HG02885 (cell line): ENCODE data around the gene OSGIN1.

Source experiments
- ATAC-seq: cut with Tn5 transposase; IDR thresholded peaks from one replicate; pipeline ENCODE4 v1.9.1; 2021; ENCODE audit warnings: mild to moderate bottlenecking; ENCODE audit not compliant: unreplicated experiment, poor library complexity

The OSGIN1 gene

DNA sequence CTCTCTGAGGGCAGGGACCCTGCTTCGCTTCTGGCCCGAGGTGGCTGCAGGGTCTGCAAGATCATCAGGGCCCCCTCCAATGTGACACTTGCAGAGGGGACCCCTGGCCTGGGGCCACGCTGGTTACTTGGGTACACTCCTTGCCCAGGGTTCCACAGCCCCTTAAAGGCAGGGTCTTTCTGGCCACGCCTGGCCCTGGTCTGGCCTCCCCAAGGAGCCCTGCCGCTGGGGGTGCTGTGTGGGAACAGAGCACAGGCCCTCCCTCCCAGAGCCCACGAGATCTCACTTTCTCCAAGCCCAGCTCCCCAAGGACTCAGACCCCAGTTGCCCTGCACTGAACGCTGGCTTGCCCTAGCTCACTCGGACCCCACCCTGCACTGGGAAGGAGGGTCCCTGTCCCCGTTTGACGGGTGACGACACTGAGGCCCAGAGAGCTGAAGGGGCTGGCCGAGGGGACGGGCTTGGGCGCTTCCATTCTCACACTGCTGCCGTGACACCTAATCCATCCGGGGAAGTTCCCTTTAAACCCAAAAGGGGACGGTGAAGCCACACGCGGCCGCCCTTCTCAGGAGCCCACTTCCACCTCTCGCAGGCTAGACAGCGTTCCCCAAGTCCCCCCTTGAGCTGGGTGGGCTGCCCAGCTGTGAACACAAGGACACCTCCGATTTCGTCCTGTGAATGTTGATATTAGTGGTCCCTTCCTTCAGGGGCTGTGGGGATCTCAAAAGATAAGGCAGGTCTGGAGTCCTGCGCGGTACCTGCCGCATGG is 26.9 kb upstream of the OSGIN1 start:
- ATAC-seq: no peak

DNA sequence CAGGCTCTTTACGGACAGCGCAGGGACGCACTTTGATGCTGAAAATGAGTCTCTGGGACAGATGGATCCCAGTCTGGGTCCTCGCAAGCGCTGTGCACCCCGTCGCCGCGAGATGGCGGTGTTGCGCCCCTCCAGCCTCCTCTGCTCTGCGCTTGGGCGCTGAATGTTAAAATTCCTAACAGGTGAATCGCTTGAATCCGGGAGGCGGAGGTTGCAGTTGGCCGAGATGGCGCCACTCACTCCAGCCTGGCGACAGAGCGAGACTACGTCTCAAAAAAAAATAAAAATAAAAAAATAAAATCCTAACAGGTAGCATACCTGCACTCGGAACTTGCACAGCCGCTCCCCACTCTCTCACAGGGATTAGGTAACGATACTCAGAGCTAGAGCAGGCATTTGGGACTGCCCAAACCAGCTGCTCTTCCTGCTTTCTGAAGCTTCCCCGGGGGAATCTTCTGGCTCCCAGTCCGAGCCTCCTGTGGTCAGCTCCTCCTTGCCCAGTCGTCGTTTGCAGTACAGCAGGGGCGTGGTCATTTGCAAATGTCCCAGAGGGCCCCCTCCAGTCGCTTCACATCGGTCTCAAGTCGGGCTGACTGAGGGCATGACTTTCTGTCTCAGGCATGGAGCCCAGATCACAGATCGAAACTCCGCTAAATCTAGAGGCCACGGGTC is 26.2 kb upstream of the OSGIN1 start:
- ATAC-seq: peak; percentile 59

- no peak for ATAC-seq
These were observed 24.5 kb upstream of the OSGIN1 start for GRCh38 chr16:83928341-83929055.

DNA sequence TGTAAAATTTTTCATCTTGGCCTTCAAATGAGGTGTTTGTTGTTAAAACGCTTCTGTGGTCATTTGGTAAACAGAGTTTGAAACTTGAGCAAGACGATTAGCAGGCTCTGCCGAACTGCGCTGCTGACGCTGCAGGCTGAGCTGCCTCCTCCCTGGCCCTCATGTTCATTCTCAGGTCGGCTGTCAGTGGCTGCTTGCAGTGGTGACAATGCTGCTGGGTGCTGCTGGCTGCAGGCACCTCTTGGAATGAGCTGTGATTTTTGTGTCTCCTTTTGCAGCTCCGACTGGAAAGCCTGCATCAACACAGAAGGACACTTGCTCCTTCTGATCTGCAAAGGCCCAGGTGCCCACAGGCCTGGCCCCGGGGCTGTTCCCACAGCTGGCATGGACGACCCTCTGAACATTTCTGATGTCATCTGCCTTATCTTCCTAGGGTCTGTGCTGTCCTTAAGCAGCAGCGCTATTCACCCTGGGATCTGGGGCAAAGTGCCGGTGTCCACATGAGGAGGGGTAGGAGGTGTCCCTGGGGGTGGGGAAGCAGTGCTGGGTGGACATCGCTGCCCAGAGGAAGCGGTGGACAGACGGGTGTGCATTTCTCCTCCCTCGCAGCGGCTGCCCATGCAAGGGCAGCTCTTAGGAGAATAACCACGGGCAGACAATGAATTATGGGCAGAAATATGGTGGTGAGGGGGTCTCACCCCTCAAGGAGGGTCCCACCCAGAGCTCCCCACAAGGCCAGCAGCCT is 23.1 kb upstream of the OSGIN1 start:
- no peak for ATAC-seq

- ATAC-seq: no peak
These were observed 22.1 kb upstream of the OSGIN1 start for GRCh38 chr16:83930730-83931500.

DNA sequence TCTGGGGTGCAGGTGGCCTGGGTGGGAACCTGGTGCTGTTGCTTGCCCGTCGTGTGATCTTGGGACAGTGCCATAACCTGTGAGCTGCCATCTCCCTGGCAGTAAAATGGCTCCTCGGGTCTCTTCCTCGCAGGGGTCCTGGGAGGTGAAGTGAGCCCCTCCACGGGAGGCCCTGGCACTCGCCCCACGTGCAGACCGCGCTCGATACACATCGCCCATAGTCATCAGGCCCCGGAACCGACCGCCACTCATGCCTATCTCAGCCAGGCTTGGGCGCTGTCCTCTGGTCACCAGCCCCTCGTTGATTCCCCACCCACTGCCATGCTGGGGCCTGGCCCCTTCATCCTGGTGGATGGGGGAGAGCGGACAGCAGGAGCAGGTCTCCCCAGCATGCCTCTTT is 21.5 kb upstream of the OSGIN1 start:
- ATAC-seq: no peak

DNA sequence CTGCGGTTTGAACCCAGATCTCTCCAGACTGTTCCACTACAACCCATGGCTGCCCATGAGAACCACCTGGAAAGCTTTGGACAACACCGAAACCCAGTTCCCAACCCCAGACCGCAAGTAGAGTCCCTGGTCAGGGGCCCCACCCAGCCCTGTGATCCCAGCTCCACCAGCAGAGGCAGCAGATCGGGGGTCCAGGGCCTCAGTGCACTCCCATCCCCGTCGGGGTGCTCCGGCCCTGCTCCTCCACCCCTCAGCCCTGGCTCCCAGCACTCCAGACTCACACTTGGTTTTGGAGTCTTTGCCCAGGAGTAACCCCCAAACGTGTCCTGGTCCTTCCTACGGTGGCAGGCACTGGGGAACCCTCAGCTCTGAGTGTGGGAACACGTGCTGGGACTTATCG is 20.7 kb upstream of the OSGIN1 start:
- ATAC-seq: no peak

- ATAC-seq: no peak
These were observed 19.9 kb upstream of the OSGIN1 start for GRCh38 chr16:83932955-83933673.

DNA sequence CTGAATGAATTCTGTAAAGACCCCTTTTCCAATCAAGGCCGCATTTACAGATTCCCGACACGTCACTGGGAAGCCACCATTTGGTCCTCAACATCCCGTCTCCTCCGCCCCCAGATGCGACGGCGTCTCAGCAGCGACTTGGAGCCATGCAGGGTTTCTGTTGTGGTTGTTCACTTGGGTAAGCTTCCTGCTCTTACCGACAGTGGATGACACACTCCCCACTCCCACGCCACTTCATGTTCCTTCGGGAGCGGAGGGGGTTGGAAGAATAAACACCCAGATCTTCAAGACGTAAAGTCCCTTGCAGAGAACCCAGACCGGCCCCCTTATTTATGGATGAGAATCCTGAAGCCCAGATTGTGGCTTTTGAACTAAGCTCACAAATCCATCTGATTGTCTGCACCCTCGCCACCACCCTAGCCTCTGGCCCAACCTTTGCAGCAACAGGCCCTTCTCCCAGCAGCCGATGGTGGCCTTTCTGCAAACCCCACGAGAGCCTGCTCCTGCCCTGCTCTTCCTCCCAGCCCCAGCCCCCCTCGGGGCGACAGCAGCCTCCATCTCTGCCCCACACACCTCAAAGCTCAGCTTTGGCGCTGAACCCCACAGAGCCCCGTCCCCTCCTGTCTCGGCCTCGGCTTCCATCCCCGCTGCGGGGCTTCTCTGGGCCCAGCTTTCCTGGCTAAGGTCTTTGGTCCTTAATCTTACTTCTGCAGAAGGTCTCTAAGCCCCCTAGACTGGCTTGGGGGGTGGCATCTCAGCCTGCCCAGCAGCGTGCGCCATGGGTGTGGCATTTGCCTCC is 19.0 kb upstream of the OSGIN1 start:
- no peak for ATAC-seq

DNA sequence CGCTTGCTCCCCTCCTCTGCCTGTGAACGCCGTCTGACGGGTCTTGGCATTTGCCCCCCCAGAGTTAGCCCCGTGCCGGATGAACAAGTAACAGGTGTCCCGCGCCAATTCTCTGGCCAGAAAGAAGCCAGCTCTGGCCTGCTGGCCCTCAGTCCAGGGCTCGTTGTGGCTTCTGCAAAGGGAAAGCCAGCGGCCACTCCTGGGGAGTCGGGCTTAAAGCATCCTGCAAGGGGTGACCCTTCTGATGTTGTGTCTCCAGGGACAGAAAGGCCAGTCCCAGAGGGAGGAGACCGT is 18.4 kb upstream of the OSGIN1 start:
- ATAC-seq: no peak

DNA sequence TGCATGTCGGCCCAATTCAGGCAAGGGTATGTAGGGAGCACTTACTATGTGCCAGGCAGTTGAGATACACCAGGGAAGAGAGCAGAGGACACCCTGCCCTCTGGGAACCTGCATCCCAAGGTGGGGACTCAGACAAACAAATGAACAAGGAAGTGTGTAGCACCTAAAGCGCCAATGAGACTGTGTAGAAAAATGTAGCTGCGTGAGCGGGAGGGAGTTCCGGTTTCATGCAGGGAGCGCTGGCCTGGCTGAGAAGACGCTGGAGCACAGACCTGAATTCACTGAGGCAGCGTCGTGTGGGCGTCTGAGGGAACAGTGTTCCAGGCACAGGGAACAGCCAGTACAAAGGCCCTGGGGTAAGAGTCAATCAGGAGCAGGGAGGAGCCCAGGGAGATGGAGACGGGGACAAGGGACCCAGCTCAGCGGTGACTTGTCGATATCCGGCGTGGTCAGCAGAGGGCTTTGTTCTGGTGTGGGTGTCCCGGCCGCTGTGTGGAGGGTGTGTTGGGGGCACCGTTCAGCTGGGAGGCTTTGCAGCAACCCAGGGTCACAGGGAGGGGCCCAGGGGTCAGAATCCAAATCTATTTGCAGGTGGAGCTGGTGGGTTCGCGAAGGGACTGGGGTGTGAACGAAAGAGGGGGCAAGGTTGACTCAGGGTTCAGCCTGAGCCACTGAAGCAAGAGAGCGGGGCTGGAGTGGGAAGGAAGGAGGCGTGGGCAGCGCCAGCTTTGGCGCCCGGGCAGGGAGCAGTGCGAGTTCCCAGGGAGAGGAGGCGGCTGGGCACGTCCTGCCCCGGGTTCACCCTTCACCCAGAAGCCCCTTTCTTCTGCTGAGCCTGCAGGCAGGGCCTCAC is 17.8 kb upstream of the OSGIN1 start:
- no peak for ATAC-seq

DNA sequence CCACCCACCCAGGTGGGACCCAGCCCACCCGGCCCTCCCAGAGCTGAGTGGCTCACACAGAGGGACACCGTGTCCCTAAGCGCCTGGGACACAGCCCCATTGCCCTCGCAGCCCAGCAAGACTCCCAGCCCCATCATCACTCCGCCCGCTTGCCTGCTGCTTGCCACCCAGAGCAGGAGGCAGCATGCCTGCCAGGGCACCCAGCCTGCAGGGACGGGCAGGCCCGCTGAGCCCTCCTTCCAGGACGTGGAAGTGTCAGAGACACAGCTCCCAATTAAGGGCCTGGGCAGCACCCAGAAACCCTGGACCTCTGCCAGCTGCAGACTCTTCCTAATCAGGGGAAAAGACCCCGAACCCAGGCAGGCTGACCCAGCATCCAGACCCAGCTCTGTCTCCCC is 17.2 kb upstream of the OSGIN1 start:
- ATAC-seq: no peak

GRCh38 chr16:83936581-83937165 is 16.4 kb upstream of the OSGIN1 start:
- ATAC-seq: no peak

DNA sequence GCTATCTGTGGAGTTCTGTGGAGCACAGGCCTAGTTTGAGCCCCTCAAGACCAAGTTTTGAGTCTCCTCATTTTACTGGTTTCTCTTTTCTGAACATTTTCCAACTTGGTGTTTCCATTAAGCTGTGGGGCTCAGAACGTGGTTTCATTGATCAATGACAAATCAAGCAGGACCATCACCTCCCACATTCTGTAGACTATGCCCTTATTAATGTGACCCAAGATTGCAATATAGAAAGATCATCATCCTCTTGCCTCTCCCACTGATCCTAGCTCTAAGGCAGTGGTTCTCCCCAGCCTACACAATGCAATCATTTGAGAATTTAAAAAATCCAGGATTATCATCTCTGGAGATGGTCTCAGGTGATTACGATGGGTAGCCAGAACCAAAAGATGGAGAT is 15.8 kb upstream of the OSGIN1 start:
- no peak for ATAC-seq

DNA sequence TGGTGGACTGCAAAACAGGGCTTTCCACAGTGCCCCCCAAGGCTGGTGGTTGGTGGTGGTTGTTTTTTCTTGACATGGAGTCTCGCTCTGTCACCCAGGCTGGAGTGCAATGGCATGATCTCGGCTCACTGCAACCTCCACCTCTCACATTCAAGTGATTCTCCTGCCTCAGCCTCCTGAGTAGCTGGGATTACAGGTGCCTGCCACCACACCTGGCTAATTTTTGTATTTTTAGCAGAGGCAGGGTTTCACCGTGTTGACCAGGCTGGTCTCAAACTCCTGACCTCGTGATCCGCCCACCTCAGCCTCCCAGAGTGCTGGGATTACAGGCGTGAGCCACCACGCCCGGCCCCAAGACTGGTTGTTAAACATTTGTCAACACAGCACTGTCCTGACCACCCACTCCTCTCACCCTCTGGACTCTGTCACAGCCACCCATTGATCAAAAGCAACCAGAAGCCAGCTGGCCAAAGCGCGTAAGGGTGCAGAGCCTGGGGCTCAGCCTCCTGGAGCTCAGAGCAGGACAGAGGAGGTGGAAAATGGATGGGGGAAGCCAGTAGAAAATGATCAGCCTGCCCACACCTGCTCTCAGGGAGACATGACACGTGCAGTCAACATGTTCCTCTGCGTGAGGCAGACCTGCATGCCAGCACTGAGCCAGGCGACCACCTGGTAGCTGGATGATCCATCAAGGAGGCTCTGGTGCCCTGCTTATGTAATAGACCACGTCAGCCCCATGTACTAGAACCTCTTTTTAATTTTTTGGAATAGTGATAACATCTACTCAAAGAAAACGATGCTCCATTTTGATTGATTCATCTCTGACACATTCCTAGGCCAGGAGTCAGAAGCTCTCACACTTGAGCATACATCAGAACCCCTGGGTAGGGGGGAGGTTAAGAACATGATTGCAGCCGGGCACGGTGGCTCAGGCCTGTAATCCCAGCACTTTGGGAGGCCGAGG is 14.8 kb upstream of the OSGIN1 start:
- no peak for ATAC-seq

- no peak for ATAC-seq
These were observed 13.7 kb upstream of the OSGIN1 start for GRCh38 chr16:83939266-83939855.
